Measurements from ENCODE around the gene LARP1. TPM values are rescaled to one million over a fixed set of nuclear protein-coding genes. Genes with fewer than 3 reads are reported as not detected.
A peak's percentile ranks its signal among the peaks of the same experiment; 100 is the strongest.

LARP1 gene
- total RNA-seq, 2 experiments from 2014 or later: 88.7 to 97.6 TPM

DNA sequence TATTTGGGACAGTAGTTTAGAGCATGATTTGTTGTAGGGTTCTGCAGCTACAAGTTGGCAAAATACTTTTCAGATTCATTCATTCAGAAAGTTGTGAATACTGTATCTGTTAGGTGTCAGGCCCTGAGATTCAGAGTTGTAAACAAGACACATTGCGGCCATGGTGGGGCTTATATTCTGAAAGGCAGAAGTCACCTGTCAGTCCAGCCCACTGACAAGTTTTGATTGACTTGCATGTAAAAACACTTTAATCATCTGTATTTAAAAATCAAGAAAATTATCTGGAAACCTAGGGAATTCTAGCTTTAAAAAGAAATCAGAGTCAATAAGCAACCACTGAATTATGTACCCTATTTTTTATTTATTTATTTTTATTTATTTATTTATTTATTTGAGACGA lies 13.0 kb downstream of the LARP1 start:
- Histone ChIP-seq H3K36me3 (ENCODE audit: insufficient read depth, low read length) (peaks cover 3% of the 10 kb centered on the region), H3K27me3 (ENCODE audit: control insufficient read depth in 1 of 2, insufficient read depth in 2 of 2, low read length in 2 of 2) (no peaks in the 10 kb centered on the region), H3K27ac (ENCODE audit: low read depth in 1 of 2, low read length in 2 of 2) (no peak overlapping the region), H3K9me3 (ENCODE audit: control insufficient read depth in 1 of 2, insufficient read depth in 1 of 2, low read length in 2 of 2) (no peaks in the 10 kb centered on the region), H3K4me1 (ENCODE audit: insufficient read depth, low read length) (peaks cover 81% of the 10 kb centered on the region), H3K4me3 (ENCODE audit: low read length) (no peak overlapping the region)
- ATAC-seq (ENCODE audit: poor library complexity) (no peak), DNase-seq (no peak)
- Mint-ChIP-seq H3K27me3 (no peaks in the 10 kb centered on the region), H3K9me3 (no peaks in the 10 kb centered on the region), H3K4me3 (peak overlapping the region; percentile 55), H3K4me1 (ENCODE audit: low read depth) (peaks cover 76% of the 10 kb centered on the region), H3K36me3 (ENCODE audit: low read depth) (no peaks in the 10 kb centered on the region), H3K27ac (peak overlapping the region; percentile 57)
- TF ChIP-seq, protein P1, sequence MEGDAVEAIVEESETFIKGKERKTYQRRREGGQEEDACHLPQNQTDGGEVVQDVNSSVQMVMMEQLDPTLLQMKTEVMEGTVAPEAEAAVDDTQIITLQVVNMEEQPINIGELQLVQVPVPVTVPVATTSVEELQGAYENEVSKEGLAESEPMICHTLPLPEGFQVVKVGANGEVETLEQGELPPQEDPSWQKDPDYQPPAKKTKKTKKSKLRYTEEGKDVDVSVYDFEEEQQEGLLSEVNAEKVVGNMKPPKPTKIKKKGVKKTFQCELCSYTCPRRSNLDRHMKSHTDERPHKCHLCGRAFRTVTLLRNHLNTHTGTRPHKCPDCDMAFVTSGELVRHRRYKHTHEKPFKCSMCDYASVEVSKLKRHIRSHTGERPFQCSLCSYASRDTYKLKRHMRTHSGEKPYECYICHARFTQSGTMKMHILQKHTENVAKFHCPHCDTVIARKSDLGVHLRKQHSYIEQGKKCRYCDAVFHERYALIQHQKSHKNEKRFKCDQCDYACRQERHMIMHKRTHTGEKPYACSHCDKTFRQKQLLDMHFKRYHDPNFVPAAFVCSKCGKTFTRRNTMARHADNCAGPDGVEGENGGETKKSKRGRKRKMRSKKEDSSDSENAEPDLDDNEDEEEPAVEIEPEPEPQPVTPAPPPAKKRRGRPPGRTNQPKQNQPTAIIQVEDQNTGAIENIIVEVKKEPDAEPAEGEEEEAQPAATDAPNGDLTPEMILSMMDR (IDR thresholded peaks at IDR 0.05): no peak
- CTCF ChIA-PET: interaction anchor here (1.2 kb wide), 1 partner anchor 10 kb away, joined by 4 read pairs; no protein-coding TSS in a partner anchor
- intact Hi-C loops (cut with DNase I, micrococcal nuclease): no loop called here
- POLR2A ChIA-PET: interaction anchor here (0.7 to 2.6 kb wide), 2 partner anchors 10 to 14 kb away, joined by 3 to 23 read pairs; no protein-coding TSS in a partner anchor

- ATAC-seq (ENCODE audit: poor library complexity): no peak
- Histone ChIP-seq H3K4me3 (ENCODE audit: low read length) (no peak overlapping the region), H3K27ac (ENCODE audit: low read depth in 1 of 2, low read length in 2 of 2) (no peak overlapping the region), H3K36me3 (ENCODE audit: insufficient read depth, low read length) (peaks cover 3% of the 10 kb centered on the region), H3K27me3 (ENCODE audit: control insufficient read depth in 1 of 2, insufficient read depth in 2 of 2, low read length in 2 of 2) (no peaks in the 10 kb centered on the region), H3K9me3 (ENCODE audit: control insufficient read depth in 1 of 2, insufficient read depth in 1 of 2, low read length in 2 of 2) (no peaks in the 10 kb centered on the region), H3K4me1 (ENCODE audit: insufficient read depth, low read length) (peaks cover 83% of the 10 kb centered on the region)
- Mint-ChIP-seq H3K27ac (peak overlapping the region; percentile 64), H3K27me3 (no peaks in the 10 kb centered on the region), H3K36me3 (ENCODE audit: low read depth) (no peaks in the 10 kb centered on the region), H3K4me3 (peak overlapping the region; percentile 1), H3K9me3 (no peaks in the 10 kb centered on the region), H3K4me1 (ENCODE audit: low read depth) (peaks cover 88% of the 10 kb centered on the region)
- POLR2A ChIA-PET: no interaction called here
- no peak for DNase-seq
- TF ChIP-seq, protein P1 (IDR thresholded peaks at IDR 0.05): no peak
- CTCF ChIA-PET: interaction anchor here (0.7 kb wide), 1 partner anchor 120 kb away, joined by 3 read pairs; no protein-coding TSS in a partner anchor
- intact Hi-C loops (cut with DNase I, micrococcal nuclease): no loop called here
Observed at GRCh38 chr5:154770111-154770510, 14.9 kb downstream of the LARP1 start.

GRCh38 chr5:154771383-154771901 lies 16.3 kb downstream of the LARP1 start:
- no peaks in the 10 kb centered on the region for H3K27me3 Mint-ChIP-seq
- DNase-seq (no peak), ATAC-seq (ENCODE audit: poor library complexity) (no peak)
- Histone ChIP-seq H3K27me3 (ENCODE audit: control insufficient read depth in 1 of 2, insufficient read depth in 2 of 2, low read length in 2 of 2) (no peaks in the 10 kb centered on the region), H3K4me1 (ENCODE audit: insufficient read depth, low read length) (peaks cover 78% of the 10 kb centered on the region), H3K36me3 (ENCODE audit: insufficient read depth, low read length) (peaks cover 3% of the 10 kb centered on the region), H3K9me3 (ENCODE audit: control insufficient read depth in 1 of 2, insufficient read depth in 1 of 2, low read length in 2 of 2) (no peaks in the 10 kb centered on the region), H3K27ac (ENCODE audit: low read depth in 1 of 2, low read length in 2 of 2) (no peak overlapping the region), H3K4me3 (ENCODE audit: low read length) (no peak overlapping the region)
- no peaks in the 10 kb centered on the region for H3K9me3 Mint-ChIP-seq
- peak overlapping the region; percentile 12 for H3K4me3 Mint-ChIP-seq
- peaks cover 88% of the 10 kb centered on the region for H3K4me1 Mint-ChIP-seq (ENCODE audit: low read depth)
- H3K27ac Mint-ChIP-seq: peak overlapping the region; percentile 64
- no peaks in the 10 kb centered on the region for H3K36me3 Mint-ChIP-seq (ENCODE audit: low read depth)
- ChIA-PET POLR2A (no interaction called here), CTCF (no interaction called here)
- intact Hi-C loops (cut with DNase I, micrococcal nuclease): no loop called here
- TF ChIP-seq, protein P1 (IDR thresholded peaks at IDR 0.05): no peak
